ENCODE measurements around the gene CUBN. TPM values are rescaled to one million over a fixed set of nuclear protein-coding genes. Genes with fewer than 3 reads are reported as not detected.

Gene CUBN
- total RNA-seq, 4 donors from 2014 or later: 0.27 to 3.6 (median 0.96) TPM

DNA sequence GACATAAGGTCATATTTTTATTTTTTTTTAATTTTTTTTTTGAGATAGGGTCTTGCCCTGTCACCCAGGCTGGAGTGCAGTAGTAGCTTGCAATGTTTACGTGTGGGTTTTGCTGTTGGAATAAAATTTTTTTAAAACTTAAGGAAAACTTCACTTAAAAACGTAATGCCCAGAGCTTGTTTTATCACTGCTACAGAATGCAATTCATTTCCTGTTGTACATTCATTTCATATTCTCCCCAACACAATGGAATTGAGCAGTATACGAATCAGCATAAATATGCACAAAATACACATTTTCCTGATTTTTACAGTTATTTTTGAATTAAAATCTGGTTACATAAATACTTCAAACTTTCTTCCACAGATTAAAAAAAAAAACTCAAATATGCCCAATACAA lies 352.7 kb downstream of the CUBN start:
- H3K4me1 ChIP-seq: peaks cover 12 to 13% of the 10 kb centered on the region in 2 donors
- DNase-seq (no peak), ATAC-seq (no peak)
- H3K27me3 ChIP-seq: no peaks in the 10 kb centered on the region
- H3K27ac ChIP-seq: peak overlapping the region in 1 of 4 donors; percentile 16
- intact Hi-C loops (cut with DNase I; ENCODE audit: low total_unique reads) (loop anchor here (5.0 to 10.0 kb wide), 2 partner anchors 872 to 900 kb away; no protein-coding TSS in a partner anchor), in situ Hi-C loops (cut with MboI; ENCODE audit: low sequenced_read_pairs in 4 of 4) (loop anchor here (25.0 kb wide), 2 partner anchors 865 to 890 kb away; no protein-coding TSS in a partner anchor)
- no peaks in the 10 kb centered on the region for H3K9me3 ChIP-seq
- H3K4me3 ChIP-seq: no peak overlapping the region
- TF ChIP-seq POLR2A (IDR thresholded peaks at IDR 0.05): no peak
- TF ChIP-seq, protein P1, sequence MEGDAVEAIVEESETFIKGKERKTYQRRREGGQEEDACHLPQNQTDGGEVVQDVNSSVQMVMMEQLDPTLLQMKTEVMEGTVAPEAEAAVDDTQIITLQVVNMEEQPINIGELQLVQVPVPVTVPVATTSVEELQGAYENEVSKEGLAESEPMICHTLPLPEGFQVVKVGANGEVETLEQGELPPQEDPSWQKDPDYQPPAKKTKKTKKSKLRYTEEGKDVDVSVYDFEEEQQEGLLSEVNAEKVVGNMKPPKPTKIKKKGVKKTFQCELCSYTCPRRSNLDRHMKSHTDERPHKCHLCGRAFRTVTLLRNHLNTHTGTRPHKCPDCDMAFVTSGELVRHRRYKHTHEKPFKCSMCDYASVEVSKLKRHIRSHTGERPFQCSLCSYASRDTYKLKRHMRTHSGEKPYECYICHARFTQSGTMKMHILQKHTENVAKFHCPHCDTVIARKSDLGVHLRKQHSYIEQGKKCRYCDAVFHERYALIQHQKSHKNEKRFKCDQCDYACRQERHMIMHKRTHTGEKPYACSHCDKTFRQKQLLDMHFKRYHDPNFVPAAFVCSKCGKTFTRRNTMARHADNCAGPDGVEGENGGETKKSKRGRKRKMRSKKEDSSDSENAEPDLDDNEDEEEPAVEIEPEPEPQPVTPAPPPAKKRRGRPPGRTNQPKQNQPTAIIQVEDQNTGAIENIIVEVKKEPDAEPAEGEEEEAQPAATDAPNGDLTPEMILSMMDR (IDR thresholded peaks at IDR 0.05 in 4 of 5, conservative IDR thresholded peaks at IDR 0.05 in 1 of 5): no peak
- H3K36me3 ChIP-seq: no peaks in the 10 kb centered on the region

Other genes starting within 250 kb of the CUBN start
- 1 to 10 TPM in 3 of 4 donors, under 1 TPM in 1; 0.85 to 4.7 (median 2.1) TPM for gene TRDMT1, start 71.9 kb upstream of the CUBN start, total RNA-seq
- 100 to 1,000 TPM; 355 to 835 (median 589) TPM for gene VIM, start 98.4 kb upstream of the CUBN start, total RNA-seq

Data from gastrocnemius medialis (tissue), 4 donors.